ENCODE data around the gene TERB2. TPM values are rescaled to one million over a fixed set of nuclear protein-coding genes. Genes with fewer than 3 reads are reported as not detected.
"Not testable (repeated sequence)": the region's sequence is repeated elsewhere in the genome, so short reads cannot be mapped to it uniquely, and the experiment has no call there.

Gene TERB2
- total and polyA plus RNA-seq, 2 donors: not detected

DNA sequence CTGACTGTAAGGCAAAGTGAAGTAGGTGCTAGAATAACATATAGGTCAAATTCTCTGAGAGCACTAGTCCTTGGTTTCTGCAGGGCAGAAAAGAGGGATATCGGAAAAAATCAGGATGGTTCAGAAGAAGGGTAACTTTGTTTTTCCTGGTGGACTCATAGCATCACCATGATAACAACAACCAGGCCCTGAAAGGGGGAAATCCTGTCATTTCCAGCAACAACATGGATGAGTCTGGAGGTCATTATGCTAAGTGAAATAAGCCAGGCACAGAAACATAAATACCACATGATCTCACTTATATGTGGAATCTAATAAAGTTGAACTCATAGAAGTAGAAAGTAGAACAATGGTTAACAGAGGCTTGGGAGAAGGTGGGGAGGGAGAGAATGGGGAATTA, 27.7 kb downstream of the TERB2 start:
- not testable (repeated sequence) for H3K4me1 ChIP-seq (ENCODE audit: insufficient read depth); H3K36me3 ChIP-seq (ENCODE audit: insufficient read depth); H3K27ac ChIP-seq (ENCODE audit: low read depth); DNase-seq (ENCODE audit: extremely low spot score); H3K4me3 ChIP-seq (ENCODE audit: low read depth, low read length)
- 54% methylated on average over 1 of the region's 1 CpG for WGBS

DNA sequence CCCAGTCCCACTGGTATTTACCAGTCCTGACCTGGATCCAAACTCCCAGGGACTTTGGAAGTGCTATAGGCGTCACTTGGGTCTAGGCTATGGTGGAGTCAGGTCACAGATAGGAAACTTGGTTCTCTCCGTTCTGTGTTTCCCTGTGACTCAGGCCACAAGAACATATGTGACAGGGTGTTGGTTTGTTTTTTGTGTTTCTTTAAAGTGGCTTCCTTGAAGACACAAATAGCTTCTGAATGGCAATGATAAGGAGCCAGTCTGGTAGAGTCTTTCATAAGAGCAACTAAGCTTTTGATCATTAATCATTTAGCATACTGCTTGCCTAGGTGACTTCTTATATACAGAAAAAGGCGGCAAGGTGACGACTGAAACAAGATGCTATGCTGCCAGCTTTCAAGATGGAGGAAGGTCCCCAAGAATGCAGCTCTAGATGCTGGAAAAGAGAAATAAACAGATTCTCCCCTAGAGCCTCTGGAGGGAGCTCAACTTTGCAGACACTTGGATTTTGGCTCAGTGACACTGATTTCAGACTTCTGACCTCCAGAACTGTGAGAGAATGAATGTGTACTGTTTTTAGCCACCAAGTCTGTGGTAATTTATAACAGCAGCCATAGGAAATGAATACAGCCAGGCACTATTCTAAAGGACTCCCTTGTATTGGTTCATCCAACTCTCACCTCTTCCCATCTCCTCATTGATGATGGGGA, 30.0 kb downstream of the TERB2 start:
- 77% methylated on average over 4 of the region's 4 CpGs for WGBS
- not testable (repeated sequence) for H3K4me1 ChIP-seq (ENCODE audit: insufficient read depth); H3K36me3 ChIP-seq (ENCODE audit: insufficient read depth); H3K27ac ChIP-seq (ENCODE audit: low read depth); DNase-seq (ENCODE audit: extremely low spot score); H3K4me3 ChIP-seq (ENCODE audit: low read depth, low read length)

GRCh38 chr15:44987711-44988110, 31.2 kb downstream of the TERB2 start:
- H3K4me3 ChIP-seq (ENCODE audit: low read depth, low read length); H3K4me1 ChIP-seq (ENCODE audit: insufficient read depth); H3K36me3 ChIP-seq (ENCODE audit: insufficient read depth); DNase-seq (ENCODE audit: extremely low spot score); H3K27ac ChIP-seq (ENCODE audit: low read depth): not testable (repeated sequence)
- 97% methylated on average over 1 of the region's 1 CpG for WGBS

- not testable (repeated sequence) for DNase-seq (ENCODE audit: extremely low spot score); H3K27ac ChIP-seq (ENCODE audit: low read depth); H3K36me3 ChIP-seq (ENCODE audit: insufficient read depth); H3K4me3 ChIP-seq (ENCODE audit: low read depth, low read length); H3K4me1 ChIP-seq (ENCODE audit: insufficient read depth)
- 95% methylated on average over 1 of the region's 3 CpGs for WGBS
Measured at GRCh38 chr15:44988184-44988869, 31.8 kb downstream of the TERB2 start.

DNA sequence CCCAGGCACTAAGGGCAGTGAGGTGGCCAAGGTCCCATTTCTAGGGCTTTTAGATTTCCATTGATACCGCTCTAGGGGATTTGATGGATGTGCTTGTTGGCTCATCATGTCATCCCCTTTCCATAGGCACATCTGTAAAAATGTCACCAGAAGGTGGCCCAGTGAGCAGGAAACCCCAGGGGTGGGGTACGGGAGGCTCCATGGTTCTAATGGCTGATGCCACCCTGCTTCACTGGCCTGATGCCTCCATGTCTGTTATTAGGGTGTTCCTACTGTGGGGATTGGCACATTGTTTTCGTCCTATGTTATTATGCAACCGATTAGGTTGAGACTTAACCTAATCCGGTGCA, 32.4 kb downstream of the TERB2 start:
- H3K4me1 ChIP-seq (ENCODE audit: insufficient read depth); H3K27ac ChIP-seq (ENCODE audit: low read depth); H3K4me3 ChIP-seq (ENCODE audit: low read depth, low read length); H3K36me3 ChIP-seq (ENCODE audit: insufficient read depth); DNase-seq (ENCODE audit: extremely low spot score): not testable (repeated sequence)
- 93% methylated on average over 4 of the region's 5 CpGs for WGBS

DNA sequence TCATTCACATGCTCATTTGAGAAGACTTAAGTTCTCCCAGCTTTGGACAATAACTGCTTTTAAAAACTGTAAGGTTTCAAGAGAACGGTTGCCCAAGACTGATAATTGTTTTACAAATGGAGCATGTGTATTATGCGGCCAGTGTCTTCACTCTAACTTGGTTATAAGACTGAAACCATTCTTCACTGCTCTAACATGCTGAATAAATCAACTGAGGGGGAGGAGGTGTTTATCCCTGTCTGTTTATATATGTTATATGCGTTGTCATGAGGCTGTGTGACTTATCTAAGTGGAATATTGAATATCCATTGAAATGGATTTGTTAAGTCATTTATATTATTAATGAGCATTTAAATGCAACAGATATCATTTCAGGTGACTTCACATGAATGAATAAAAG, 41.1 kb downstream of the TERB2 start:
- H3K36me3 ChIP-seq (ENCODE audit: insufficient read depth); H3K4me3 ChIP-seq (ENCODE audit: low read depth, low read length); DNase-seq (ENCODE audit: extremely low spot score); H3K27ac ChIP-seq (ENCODE audit: low read depth); H3K4me1 ChIP-seq (ENCODE audit: insufficient read depth): not testable (repeated sequence)
- WGBS: 56% methylated on average over 3 of the region's 3 CpGs

DNA sequence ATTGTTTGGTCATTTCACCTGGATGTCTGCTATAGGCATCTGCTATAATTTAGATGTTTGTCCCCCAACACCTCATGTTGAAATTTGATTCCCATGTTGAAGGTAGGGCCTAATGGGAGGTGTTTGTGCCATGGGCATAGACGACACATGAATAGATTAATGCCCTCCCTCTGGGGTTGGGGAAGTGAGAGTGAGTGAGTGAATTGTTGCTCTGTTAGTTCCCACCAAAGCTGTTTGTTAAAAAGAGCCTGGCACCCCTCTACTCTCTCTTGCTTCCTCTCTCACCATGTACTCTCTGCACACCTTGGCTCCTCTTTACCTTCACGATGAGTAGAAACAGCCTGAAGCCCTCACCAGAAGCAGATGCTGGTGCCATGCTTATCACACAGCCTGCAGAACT, 42.6 kb downstream of the TERB2 start:
- 82% methylated on average over 2 of the region's 2 CpGs for WGBS
- H3K27ac ChIP-seq (ENCODE audit: low read depth): no peak overlapping the region
- no peak for DNase-seq (ENCODE audit: extremely low spot score)
- H3K4me1 ChIP-seq (ENCODE audit: insufficient read depth): no peaks in the 10 kb centered on the region
- H3K4me3 ChIP-seq (ENCODE audit: low read depth, low read length): no peak overlapping the region
- H3K36me3 ChIP-seq (ENCODE audit: insufficient read depth): no peaks in the 10 kb centered on the region

DNA sequence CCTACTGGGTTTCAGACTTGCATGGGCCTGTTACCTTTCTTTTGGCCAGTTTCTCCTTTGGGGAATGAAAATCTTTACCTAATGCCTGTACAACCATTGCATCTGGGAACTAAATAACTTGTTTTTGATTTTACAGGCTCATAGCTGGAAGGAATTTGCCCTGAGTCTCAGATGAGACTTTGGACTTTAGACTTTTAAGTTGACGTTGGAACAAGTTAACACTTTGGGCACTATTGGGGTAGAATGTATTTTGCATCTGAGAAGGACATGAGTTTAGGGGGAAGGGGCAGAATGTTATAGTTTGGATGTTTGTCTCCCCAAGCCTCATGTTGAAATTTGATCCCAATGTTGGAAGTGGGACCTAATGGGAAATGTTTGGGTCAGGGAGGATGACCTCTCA, 44.7 kb downstream of the TERB2 start:
- not testable (repeated sequence) for H3K4me1 ChIP-seq (ENCODE audit: insufficient read depth); H3K36me3 ChIP-seq (ENCODE audit: insufficient read depth); H3K4me3 ChIP-seq (ENCODE audit: low read depth, low read length); H3K27ac ChIP-seq (ENCODE audit: low read depth); DNase-seq (ENCODE audit: extremely low spot score)
- 64% methylated on average over 1 of the region's 1 CpG for whole genome bisulfite sequencing

- 64% methylated on average over 2 of the region's 2 CpGs for WGBS
- DNase-seq (ENCODE audit: extremely low spot score): not testable (repeated sequence)
Measured at GRCh38 chr15:45003731-45004410, 47.4 kb downstream of the TERB2 start.

DNA sequence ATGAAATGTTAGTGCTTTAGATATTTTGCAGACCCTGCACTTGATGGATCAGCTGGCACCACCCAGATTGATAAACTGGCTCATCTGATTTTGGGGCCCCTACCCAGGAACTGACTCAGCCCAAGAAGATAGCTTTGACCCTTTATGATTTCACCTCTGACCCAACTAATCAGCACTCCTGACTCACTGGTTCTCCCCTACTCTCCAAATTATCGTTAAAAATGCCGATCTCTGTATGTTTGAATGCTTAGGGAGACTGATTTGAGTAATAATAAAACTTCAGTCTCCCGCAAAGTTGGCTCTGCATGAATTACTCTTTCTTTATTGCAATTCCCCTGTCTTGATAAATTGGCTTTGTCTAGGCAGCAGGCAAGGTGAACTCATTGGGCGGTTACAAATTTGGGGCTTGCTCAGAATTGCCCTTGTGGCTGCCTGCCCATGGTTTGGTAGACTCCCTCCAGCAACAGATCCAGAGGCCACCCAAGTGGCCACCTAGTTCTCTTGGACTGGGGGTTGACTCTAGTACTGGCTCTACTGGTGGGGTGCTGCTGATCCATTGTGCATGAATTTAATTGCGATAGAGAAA, 48.2 kb downstream of the TERB2 start:
- H3K4me3 ChIP-seq (ENCODE audit: low read depth, low read length); H3K36me3 ChIP-seq (ENCODE audit: insufficient read depth); DNase-seq (ENCODE audit: extremely low spot score); H3K4me1 ChIP-seq (ENCODE audit: insufficient read depth); H3K27ac ChIP-seq (ENCODE audit: low read depth): not testable (repeated sequence)
- WGBS: 77% methylated on average over 5 of the region's 5 CpGs

More at GRCh38 chr15:45003731-45004410, 47.4 kb downstream of the TERB2 start:
- not testable (repeated sequence) for H3K36me3 ChIP-seq (ENCODE audit: insufficient read depth); H3K4me3 ChIP-seq (ENCODE audit: low read depth, low read length); H3K4me1 ChIP-seq (ENCODE audit: insufficient read depth); H3K27ac ChIP-seq (ENCODE audit: low read depth)

DNA sequence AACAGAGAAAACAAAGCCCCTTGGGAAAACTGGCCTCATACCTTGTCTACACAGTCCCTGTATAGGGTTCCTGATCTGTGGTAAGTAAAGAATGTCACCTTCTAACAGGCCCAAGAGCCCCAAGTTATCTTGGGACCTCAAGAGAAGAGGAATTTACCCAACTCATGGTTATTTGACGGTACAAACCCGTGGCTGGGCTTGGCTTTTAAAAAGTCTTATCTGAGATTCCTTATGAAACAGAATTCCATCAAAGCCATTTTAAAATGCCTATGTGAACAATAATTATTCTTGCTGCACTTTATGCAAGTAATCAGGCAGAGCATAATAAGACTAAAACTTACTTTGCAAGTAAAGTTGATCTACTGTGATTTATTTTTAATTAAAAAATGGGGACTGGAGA, 52.6 kb downstream of the TERB2 start:
- no peak for DNase-seq (ENCODE audit: extremely low spot score)
- H3K36me3 ChIP-seq (ENCODE audit: insufficient read depth): no peaks in the 10 kb centered on the region
- H3K4me3 ChIP-seq (ENCODE audit: low read depth, low read length): no peak overlapping the region
- H3K27ac ChIP-seq (ENCODE audit: low read depth): no peak overlapping the region
- 57% methylated on average over 2 of the region's 2 CpGs for WGBS
- no peaks in the 10 kb centered on the region for H3K4me1 ChIP-seq (ENCODE audit: insufficient read depth)

DNA sequence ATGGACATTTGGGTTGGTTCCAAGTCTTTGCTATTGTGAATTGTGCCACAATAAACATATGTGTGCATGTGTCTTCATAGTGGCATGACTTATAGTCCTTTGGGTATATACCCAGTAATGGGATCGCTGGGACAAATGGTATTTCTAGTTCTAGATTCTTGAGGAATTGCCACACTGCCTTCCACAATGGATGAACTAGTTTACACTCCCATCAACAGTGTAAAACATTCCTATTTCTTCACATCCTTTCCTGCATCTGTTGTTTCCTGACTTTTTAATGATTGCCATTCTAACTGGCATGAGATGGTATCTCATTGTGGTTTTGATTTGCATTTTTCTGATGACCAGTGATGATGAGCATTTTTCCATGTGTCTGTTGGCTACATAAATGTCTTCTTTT, 58.6 kb downstream of the TERB2 start:
- WGBS: 90% methylated on average over 1 of the region's 1 CpG
- not testable (repeated sequence) for H3K27ac ChIP-seq (ENCODE audit: low read depth); H3K4me1 ChIP-seq (ENCODE audit: insufficient read depth); H3K36me3 ChIP-seq (ENCODE audit: insufficient read depth); H3K4me3 ChIP-seq (ENCODE audit: low read depth, low read length); DNase-seq (ENCODE audit: extremely low spot score)

- H3K4me3 ChIP-seq (ENCODE audit: low read depth, low read length); H3K27ac ChIP-seq (ENCODE audit: low read depth); H3K4me1 ChIP-seq (ENCODE audit: insufficient read depth); DNase-seq (ENCODE audit: extremely low spot score); H3K36me3 ChIP-seq (ENCODE audit: insufficient read depth): not testable (repeated sequence)
- 83% methylated on average over 9 of the region's 9 CpGs for WGBS
Measured at GRCh38 chr15:45020222-45020900, 63.9 kb downstream of the TERB2 start.
